HepG2 (cell line): Measurements from ENCODE around the gene ERMP1. TPM values are rescaled to one million over a fixed set of nuclear protein-coding genes. Genes with fewer than 3 reads are reported as not detected.
"Not testable (repeated sequence)": the region's sequence is repeated elsewhere in the genome, so short reads cannot be mapped to it uniquely, and the experiment has no call there.

ENCODE experiments used
- BCL3 ChIP-seq: sonication (generic); formaldehyde crosslinking; IDR thresholded peaks from 2 replicates; pipeline ENCODE4 v1.5.1; 2020; ENCODE audit warnings: mild to moderate bottlenecking, missing genetic modification reagents, moderate library complexity
- CBX5 ChIP-seq: sonication (generic); formaldehyde crosslinking; IDR thresholded peaks from 2 replicates; pipeline ENCODE4 v1.4.0; 2020; ENCODE audit warnings: missing genetic modification reagents, borderline replicate concordance
- FOXA1 ChIP-seq, 2 experiments: fragments of 450-650 bp in 1 of 2; sonication (generic) in 1 of 2; formaldehyde crosslinking in 1 of 2; IDR thresholded peaks; 2 replicates each; pipeline versions ENCODE4 v1.4.0 to v1.6.1; 2016 to 2020; ENCODE audit warnings: missing genetic modification reagents in 1 of 2
- FOXJ3 ChIP-seq: sonication (generic); formaldehyde crosslinking; IDR thresholded peaks from 2 replicates; pipeline ENCODE4 v1.4.0; 2020; ENCODE audit warnings: missing genetic modification reagents, mild to moderate bottlenecking, borderline replicate concordance
- GATAD1 ChIP-seq: IDR thresholded peaks from 2 replicates; pipeline ENCODE4 v1.6.1; 2016; ENCODE audit warnings: missing genetic modification reagents, missing compliant biosample characterization
- GATAD2A ChIP-seq: IDR thresholded peaks from 2 replicates; pipeline ENCODE4 v1.6.1; 2016
- HNF4A ChIP-seq: sonication (generic); formaldehyde crosslinking; IDR thresholded peaks from 2 replicates; pipeline ENCODE4 v1.4.0; 2020; ENCODE audit warnings: missing genetic modification reagents
- KLF12 ChIP-seq: sonication (generic); formaldehyde crosslinking; IDR thresholded peaks from 2 replicates; pipeline ENCODE4 v1.4.0; 2020; ENCODE audit warnings: missing genetic modification reagents, borderline replicate concordance
- MEIS1 ChIP-seq: sonication (generic); formaldehyde crosslinking; IDR thresholded peaks from 2 replicates; pipeline ENCODE4 v1.9.0; 2021; ENCODE audit warnings: mild to moderate bottlenecking, missing genetic modification reagents, moderate library complexity, borderline replicate concordance
- RCOR2 ChIP-seq: IDR thresholded peaks from 2 replicates; pipeline ENCODE4 v1.6.1; 2016; ENCODE audit warnings: missing biosample characterization, missing genetic modification reagents
- SALL1 ChIP-seq: sonication (generic); formaldehyde crosslinking; IDR thresholded peaks from 2 replicates; pipeline ENCODE4 v1.8.0; 2022; ENCODE audit warnings: mild to moderate bottlenecking, missing genetic modification reagents
- TBX2 ChIP-seq: sonication (generic); formaldehyde crosslinking; IDR thresholded peaks from 2 replicates; pipeline ENCODE4 v1.5.0; 2020; ENCODE audit warnings: missing genetic modification reagents, mild to moderate bottlenecking, borderline replicate concordance
- THAP11 ChIP-seq: IDR thresholded peaks from 2 replicates; pipeline ENCODE4 v1.6.1; 2016; ENCODE audit warnings: missing biosample characterization, missing genetic modification reagents
- YY1 ChIP-seq: IDR thresholded peaks from 2 replicates; pipeline ENCODE4 v1.6.1; 2011; ENCODE audit warnings: low read length, low read depth, moderate library complexity, mild to moderate bottlenecking; ENCODE audit not compliant: insufficient read depth, insufficient replicate concordance
- ZBTB38 ChIP-seq: sonication (generic); formaldehyde crosslinking; IDR thresholded peaks from 2 replicates; pipeline ENCODE4 v1.5.1; 2020; ENCODE audit warnings: mild to moderate bottlenecking, missing genetic modification reagents
- ZNF205 ChIP-seq: IDR thresholded peaks from 2 replicates; pipeline ENCODE4 v1.6.1; 2018; ENCODE audit warnings: missing biosample characterization, missing genetic modification reagents
- ZNF264 ChIP-seq: sonication (generic); formaldehyde crosslinking; IDR thresholded peaks from 2 replicates; pipeline ENCODE4 v1.4.0; 2020; ENCODE audit warnings: missing genetic modification reagents
- ZNF362 ChIP-seq: sonication (generic); formaldehyde crosslinking; IDR thresholded peaks from 2 replicates; pipeline ENCODE4 v1.4.0; 2020; ENCODE audit warnings: missing genetic modification reagents, mild to moderate bottlenecking, borderline replicate concordance
- polyA plus RNA-seq, 8 experiments: library from polyadenylated mRNA; depleted of rRNA in 3 of 8; stranded (reverse) in 7 of 8; unstranded in 1 of 8; fragments of >200 nt; fragmentation: Illumina TruSeq in 4 of 8; extraction: Trizol in 4 of 8; gene quantifications; 2 replicates each; pipeline versions ENCODE4 v1.2.1 to v1.2.3, GENCODE V29; 2011 to 2016; ENCODE audit warnings: low read depth in 4 of 8, missing spikeins in 1 of 8, mixed read lengths in 1 of 8; ENCODE audit not compliant: insufficient read depth in 1 of 8
- total RNA-seq, 5 experiments: library from RNA; depleted of rRNA; stranded (reverse); fragments of >200 nt; fragmentation: Illumina TruSeq; extraction: Trizol; gene quantifications; 2 replicates each; pipeline ENCODE4 v1.2.3, GENCODE V29; 2016; ENCODE audit warnings: low read depth in 1 of 5
- TF ChIP-seq, protein P1 (sequence below): sonication (generic); formaldehyde crosslinking; IDR thresholded peaks from 2 replicates; pipeline ENCODE4 v1.4.0; 2020; ENCODE audit warnings: missing genetic modification reagents
- TF ChIP-seq, protein P2 (sequence below): sonication (generic); formaldehyde crosslinking; IDR thresholded peaks from 2 replicates; pipeline ENCODE4 v1.4.0; 2020; ENCODE audit warnings: missing genetic modification reagents
- TF ChIP-seq, protein P3 (sequence below): sonication (generic); formaldehyde crosslinking; IDR thresholded peaks from 2 replicates; pipeline ENCODE4 v1.4.0; 2020; ENCODE audit warnings: missing genetic modification reagents

The ERMP1 gene
- total and polyA plus RNA-seq, 2 of the 13 experiments (the other 11 are each of a cell fraction or from before 2014, with no cell fraction given), result 40.9 to 65.4 TPM

DNA sequence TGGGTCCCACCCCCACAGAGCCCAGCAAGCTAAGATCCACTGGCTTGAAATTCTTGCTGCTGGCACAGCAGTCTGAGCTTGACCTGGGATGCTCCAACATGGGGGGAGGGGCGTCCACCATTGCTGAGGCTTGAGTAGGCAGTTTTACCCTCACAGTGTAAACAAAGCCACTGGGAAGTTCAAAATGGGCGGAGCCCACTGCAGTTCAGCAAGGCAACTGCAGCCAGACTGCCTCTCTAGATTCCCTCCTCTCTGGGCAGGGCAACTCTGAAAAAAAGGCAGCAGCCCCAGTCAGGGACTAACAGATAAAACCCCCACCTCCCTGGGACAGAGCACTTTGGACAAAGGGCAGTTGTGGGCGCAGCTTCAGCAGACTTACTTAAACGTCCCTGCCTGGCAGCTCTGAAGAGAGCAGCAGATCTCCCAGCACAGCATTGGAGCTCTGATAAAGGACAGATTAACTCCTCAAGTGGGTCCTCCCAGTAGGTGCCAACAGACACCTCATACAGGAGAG, 53.2 kb downstream of the ERMP1 start (continued):
- TF ChIP-seq BCL3 (CRISPR knock-in tag) (peak; percentile 29; the same call in 1 of the 2 replicates), CBX5 (CRISPR knock-in tag) (peak; percentile 49; the same call in 1 of the 2 replicates), GATAD2A (peak; percentile 35), FOXJ3 (CRISPR knock-in tag) (peak; percentile 37; the same call in 1 of the 2 replicates), RCOR2 (CRISPR knock-in tag) (peak; percentile 18; the same call in 1 of the 2 replicates), ZBTB38 (CRISPR knock-in tag) (0 out of 2 replicates have a peak, but pooled peaks have one; percentile 22), SALL1 (CRISPR knock-in tag) (peak; percentile 78), MEIS1 (CRISPR knock-in tag) (0 out of 2 replicates have a peak, but pooled peaks have one; percentile 36), KLF12 (CRISPR knock-in tag) (0 out of 2 replicates have a peak, but pooled peaks have one; percentile 50), FOXA1 (CRISPR knock-in tag; IDR thresholded peaks at IDR 0.05) (peak; percentile 93), ZNF362 (peak; percentile 93), GATAD1 (CRISPR knock-in tag) (peak; percentile 39; the same call in 1 of the 2 replicates), YY1 (peak; percentile 63), HNF4A (CRISPR knock-in tag) (peak; percentile 58), ZNF205 (CRISPR knock-in tag) (0 out of 2 replicates have a peak, but pooled peaks have one; percentile 38), ZNF264 (CRISPR knock-in tag) (0 out of 2 replicates have a peak, but pooled peaks have one; percentile 39), TBX2 (CRISPR knock-in tag) (peak; percentile 68; the same call in 1 of the 2 replicates), THAP11 (CRISPR knock-in tag) (peak; percentile 37; the same call in 1 of the 2 replicates)
- TF ChIP-seq, protein P1, sequence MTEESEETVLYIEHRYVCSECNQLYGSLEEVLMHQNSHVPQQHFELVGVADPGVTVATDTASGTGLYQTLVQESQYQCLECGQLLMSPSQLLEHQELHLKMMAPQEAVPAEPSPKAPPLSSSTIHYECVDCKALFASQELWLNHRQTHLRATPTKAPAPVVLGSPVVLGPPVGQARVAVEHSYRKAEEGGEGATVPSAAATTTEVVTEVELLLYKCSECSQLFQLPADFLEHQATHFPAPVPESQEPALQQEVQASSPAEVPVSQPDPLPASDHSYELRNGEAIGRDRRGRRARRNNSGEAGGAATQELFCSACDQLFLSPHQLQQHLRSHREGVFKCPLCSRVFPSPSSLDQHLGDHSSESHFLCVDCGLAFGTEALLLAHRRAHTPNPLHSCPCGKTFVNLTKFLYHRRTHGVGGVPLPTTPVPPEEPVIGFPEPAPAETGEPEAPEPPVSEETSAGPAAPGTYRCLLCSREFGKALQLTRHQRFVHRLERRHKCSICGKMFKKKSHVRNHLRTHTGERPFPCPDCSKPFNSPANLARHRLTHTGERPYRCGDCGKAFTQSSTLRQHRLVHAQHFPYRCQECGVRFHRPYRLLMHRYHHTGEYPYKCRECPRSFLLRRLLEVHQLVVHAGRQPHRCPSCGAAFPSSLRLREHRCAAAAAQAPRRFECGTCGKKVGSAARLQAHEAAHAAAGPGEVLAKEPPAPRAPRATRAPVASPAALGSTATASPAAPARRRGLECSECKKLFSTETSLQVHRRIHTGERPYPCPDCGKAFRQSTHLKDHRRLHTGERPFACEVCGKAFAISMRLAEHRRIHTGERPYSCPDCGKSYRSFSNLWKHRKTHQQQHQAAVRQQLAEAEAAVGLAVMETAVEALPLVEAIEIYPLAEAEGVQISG (CRISPR knock-in tag), result 0 out of 2 replicates have a peak, but pooled peaks have one; percentile 28
- TF ChIP-seq FOXA1 (IDR thresholded peaks at IDR 0.05), result not testable (repeated sequence)
- TF ChIP-seq, protein P2, sequence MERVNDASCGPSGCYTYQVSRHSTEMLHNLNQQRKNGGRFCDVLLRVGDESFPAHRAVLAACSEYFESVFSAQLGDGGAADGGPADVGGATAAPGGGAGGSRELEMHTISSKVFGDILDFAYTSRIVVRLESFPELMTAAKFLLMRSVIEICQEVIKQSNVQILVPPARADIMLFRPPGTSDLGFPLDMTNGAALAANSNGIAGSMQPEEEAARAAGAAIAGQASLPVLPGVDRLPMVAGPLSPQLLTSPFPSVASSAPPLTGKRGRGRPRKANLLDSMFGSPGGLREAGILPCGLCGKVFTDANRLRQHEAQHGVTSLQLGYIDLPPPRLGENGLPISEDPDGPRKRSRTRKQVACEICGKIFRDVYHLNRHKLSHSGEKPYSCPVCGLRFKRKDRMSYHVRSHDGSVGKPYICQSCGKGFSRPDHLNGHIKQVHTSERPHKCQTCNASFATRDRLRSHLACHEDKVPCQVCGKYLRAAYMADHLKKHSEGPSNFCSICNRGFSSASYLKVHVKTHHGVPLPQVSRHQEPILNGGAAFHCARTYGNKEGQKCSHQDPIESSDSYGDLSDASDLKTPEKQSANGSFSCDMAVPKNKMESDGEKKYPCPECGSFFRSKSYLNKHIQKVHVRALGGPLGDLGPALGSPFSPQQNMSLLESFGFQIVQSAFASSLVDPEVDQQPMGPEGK (CRISPR knock-in tag), result peak; percentile 86
- TF ChIP-seq, protein P3, sequence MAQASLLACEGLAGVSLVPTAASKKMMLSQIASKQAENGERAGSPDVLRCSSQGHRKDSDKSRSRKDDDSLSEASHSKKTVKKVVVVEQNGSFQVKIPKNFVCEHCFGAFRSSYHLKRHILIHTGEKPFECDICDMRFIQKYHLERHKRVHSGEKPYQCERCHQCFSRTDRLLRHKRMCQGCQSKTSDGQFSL (CRISPR knock-in tag), result peak; percentile 36; the same call in 1 of the 2 replicates
